ENCODE results near the gene PLK5.
"Not testable (repeated sequence)": the region's sequence is repeated elsewhere in the genome, so short reads cannot be mapped to it uniquely, and the experiment has no call there.

The PLK5 gene

GRCh38 chr19:1491114-1491848, 32.6 kb upstream of the PLK5 start, which contains the start of gene REEP6:
TSS of gene REEP6 (plus strand) at chr19:1491181. CDS start at chr19:1491270, 89 bp downstream.
- DNase-seq: no peak

DNA sequence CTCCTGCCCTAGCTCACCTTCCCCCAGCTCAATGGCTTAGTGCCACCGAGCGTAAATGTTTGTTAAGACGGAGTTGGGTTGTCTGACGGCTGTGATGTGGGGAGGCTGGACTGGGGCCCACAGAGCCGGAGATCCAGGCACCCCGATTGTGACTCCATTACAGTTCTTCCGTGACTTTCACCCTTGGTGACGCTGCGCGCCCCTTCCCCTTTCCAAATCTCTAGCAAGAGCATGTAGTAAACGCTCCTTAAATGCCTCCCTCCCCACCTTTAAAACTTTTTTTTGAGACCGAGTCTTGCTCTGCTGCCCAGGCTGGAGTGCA, 32.1 kb upstream of the PLK5 start:
- DNase-seq: no peak

DNA sequence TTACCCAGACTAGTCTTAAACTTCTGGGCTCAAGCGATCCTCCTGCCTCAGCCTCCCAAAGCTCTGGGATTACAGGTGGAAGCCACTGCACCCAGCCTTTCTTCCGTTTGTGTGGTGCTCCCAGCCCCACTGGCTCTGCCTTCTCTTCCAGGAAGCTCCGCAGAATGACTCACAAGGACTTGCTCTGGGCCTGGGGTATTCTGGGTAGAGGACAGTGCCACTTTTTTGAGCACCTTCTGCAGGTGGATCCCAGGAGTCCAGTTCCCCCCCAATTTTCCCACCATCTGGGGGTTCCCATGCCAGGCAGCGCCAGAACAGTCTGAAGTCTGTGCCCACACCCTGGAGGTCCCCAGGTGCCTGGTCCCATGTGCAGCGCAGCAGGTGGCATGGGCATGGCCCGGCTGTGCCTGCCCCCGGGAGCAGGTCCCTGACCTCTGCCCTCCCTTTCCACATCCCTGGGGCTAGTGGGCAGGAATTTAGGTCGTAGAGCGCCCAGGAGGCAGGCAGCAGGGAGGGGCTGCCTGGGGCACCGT, 31.3 kb upstream of the PLK5 start:
- DNase-seq: no peak

DNA sequence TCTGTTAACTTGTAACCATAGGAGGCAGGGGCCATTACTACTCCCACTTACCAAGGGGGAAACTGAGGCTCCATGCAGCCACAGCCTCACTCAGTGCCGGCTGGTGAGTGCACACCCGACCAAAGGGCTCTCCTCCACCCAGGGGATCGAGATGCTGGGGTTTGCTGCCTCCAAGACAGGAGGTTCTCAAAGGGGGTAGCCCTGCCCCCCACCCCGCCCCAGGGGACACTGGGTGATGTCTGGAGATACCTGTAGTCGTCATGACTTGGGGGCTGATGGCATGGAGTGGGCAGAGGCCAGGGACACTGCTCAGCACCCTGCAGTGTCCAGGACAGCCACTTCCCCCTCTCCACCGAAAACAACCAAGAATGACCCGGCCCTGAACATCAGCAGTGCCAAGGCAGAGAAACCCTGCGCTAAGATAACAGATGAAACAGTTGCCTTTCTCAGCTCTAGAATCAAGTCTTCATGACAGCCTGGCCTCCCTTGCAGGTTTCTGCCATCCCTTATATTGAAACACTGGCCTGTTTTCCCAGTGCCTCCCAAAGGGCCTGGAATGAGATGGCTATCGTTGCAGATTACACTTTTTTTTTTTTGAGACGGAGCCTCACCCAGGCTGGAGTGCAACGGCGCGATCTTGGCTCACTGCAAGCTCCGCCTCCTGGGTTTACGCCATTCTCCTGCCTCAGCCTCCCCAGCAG, 29.6 kb upstream of the PLK5 start:
- DNase-seq: no peak

GRCh38 chr19:1495051-1495798, 28.7 kb upstream of the PLK5 start:
- no peak for DNase-seq

GRCh38 chr19:1495799-1496713, 27.8 kb upstream of the PLK5 start:
- DNase-seq: no peak

DNA sequence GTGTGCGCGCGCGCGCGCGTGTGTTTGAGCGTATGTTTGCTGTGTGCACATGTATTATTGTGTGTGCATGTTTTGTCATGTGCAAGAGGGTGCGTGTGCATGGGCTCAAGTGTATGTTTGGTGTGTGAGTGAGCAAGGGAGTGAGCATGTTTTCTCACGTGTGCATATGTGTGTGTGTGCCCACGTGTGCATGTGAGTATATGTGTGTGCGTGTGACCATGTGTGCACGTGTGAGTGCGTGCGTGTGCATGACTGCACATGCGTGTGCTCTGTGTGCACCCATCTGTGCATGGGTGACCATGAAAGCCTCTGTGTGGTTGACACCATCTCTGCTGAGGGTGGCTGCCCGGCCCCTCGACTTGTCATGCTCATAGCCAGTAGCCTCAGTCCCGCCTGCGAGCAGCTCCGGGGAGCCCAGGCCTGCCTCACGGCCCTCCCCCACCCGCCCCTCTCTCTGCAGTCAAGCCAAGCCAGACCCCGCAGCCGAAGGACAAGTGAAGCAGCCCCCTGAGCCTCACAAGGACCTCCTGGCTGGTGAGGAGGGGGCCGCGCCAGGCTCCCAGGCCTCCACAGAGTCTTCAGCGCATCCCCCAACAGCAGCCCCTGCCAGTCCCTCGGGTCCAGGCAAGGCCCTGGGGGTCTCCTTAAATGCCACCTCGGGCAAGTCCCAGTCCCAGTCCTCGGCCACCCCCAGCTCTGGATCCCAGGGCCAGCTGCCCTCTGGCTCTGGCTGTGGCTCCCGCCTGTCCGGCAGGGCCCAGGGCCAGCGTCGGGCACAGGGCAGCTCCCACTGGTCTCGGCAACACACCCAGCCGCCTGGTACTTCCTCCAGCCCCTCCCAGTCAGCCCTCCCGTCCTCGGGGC, 26.9 kb upstream of the PLK5 start:
- DNase-seq: no peak

DNA sequence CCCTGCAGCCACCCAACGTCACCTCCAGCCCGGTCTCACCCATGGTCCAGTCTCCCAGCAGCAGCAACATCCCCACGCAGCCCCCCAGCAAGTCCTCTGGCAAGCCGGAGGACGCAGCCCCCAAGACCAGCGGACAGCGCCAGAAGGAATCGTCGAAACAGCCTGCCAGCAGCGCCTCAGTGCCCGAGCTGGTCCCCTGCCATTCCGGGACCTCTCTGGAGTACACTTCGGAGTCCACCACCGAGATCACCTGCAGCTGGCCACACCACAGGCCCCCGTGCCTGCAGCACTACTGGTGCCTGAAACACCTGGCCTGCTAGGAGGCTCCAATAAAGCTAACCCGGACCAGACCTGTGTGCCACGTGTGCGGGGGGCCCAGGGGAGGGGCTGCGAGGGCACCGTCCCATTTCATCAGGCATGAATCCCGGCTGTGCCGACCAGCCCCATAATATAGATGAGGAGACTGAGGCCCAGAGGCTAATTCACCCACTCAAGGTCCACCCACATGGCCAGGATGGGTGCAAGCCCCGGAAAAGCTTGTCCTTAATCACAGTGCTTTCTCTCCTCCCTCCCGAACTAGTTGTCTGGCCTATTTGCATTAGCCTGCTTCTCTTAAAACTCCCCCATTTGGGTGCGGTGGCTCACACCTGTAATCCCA, 26.2 kb upstream of the PLK5 start:
- DNase-seq: no peak

DNA sequence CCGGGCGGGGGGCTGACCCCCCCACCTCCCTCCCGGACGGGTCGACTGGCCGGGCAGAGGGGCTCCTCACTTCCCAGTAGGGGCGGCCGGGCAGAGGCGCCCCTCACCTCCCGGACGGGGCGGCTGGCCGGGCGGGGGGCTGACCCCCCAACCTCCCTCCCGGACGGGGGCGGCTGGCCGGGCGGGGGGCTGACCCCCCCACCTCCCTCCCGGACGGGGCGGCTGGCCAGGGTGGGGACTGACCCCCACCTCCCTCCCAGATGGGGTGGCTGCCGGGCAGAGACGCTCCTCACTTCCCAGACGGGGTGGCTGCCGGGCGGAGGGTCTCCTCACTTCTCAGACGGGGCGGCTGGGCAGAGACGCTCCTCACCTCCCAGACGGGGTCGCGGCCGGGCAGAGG, 24.6 kb upstream of the PLK5 start:
- DNase-seq: not testable (repeated sequence)

- DNase-seq: no peak
Measured at GRCh38 chr19:1501200-1501595, 22.7 kb upstream of the PLK5 start.

GRCh38 chr19:1502433-1503088, 21.3 kb upstream of the PLK5 start:
- no peak for DNase-seq

GRCh38 chr19:1503089-1503924, 20.6 kb upstream of the PLK5 start:
- DNase-seq: no peak

DNA sequence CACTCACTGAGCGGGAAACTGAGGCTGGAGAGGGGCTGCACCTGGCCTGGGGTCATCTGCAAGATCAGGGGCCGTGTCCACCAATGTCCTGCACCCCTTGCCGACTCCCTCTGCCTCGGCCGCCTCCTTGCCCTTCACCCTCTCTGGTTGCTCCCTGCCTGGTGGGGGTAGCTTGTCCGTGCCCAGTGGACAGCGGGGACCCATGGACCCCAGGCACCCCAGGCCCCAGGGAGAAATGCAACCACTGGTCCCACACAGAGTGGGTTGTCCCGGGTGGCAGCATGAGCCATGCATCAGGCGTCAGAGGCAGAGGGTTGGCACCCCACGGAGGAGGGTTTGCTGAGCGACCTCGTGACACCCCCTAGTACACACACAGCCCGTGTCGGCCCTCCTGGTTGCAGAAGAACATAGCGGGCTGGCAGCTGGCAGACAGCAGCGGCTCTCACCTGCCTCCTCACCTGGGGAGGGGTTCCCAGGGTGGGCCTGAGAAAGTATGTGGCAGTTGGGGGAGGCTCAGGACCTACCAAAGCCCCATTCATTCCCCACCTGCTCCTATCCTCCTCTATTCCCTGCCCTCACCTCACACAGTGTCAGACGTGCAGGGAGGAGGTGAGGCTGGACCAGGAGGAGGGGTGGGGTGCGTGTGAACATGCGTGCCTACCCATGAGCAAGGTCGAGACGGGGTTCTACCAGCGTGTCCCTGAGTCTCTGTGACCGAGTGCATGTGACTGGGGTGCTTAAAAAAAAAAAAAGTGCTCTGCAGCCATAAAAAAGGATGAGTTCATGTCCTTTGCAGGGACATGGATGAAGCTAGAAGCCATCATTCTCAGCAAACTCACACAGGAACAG, 19.7 kb upstream of the PLK5 start:
- no peak for DNase-seq

- DNase-seq: no peak
Measured at GRCh38 chr19:1505012-1505411, 18.9 kb upstream of the PLK5 start.

GRCh38 chr19:1505991-1506881, 17.6 kb upstream of the PLK5 start:
- DNase-seq: no peak

- DNase-seq: no peak
Measured at GRCh38 chr19:1507192-1507660, 16.7 kb upstream of the PLK5 start.
